Activated CD8-positive, alpha-beta memory T cell treated with anti-CD3 and anti-CD28 coated beads, Interleukin-2, amount 50 U/mL, for 4 hours (primary cell): Measurements from ENCODE around the gene CASD1.

Source experiments
- DNase-seq: peaks from one replicate; pipeline ENCODE4 v3.0.0-alpha.2; 2020

Gene CASD1

DNA sequence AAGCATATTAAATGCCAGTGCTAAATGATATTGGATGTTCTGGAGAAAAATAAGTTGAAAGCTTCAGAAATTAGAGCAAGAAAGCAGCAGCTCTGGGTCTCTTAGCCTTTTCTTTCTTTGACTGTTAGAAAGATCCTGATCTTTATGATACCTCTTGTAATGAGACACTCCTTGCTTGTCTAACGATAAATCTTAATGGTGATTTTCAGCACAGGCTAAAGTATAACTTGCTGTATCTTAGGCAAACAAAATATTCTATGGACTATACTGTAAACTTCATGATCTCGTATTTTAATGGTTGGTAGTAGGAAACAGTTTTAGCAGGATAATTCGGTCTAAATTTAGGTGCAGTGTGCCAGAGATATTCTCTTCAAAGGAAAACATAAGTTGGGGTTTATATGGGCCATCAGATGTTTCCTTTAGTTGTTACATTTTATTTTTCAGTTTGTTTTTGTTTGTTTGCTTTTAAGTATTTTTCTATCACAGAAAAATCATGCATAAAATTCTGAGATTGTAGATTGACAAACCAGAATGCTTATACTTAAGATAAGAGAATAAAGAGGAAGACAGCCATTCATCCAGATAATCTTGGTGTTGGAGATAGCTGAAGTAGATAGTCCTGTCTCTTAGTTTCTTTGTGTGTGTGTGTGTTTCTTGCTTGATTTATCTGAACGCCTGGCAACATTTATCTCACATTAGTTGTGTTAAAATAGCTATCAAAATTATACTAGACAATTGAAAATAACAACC, 4.7 kb downstream of the CASD1 start:
- DNase-seq, result no peak

- DNase-seq, result no peak
These were observed 5.3 kb downstream of the CASD1 start for GRCh38 chr7:94514917-94515316.

DNA sequence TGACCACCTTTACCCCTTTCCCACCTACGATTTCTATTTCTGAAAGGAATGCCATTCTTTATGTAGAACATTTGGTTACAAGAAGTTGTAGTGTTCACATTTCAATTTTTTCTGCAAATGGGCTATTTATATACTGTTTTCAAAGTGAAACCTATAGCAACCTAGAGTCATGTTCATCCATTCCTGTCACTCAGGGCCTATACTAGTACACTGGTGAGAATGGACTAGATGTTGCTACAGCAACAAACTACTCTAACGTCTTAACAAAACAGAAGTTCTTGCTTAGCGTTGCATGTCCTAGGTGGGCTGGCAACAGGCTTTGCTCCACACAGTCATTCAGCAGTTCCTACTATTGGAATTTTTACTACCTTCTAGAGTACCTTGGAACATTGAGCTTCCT, 16.3 kb downstream of the CASD1 start:
- no peak for DNase-seq

DNA sequence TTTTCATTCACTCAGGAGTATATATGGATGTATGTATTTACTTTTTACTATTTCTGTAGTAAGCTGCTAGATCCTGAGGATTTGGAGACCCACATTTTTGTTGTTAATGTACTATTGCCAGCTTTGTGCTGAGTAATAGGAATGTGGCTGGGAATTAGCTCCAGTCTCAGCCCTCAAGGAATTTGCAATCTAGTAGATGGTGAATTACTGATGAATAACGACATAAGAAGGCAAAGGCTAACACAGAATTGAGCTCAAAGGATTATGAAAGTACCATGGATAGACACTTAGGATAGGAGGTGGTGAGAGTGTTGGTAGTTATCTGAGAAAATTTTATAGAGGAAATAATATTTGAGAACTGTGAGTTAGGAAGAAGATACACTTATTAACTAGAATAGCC, 19.9 kb downstream of the CASD1 start:
- no peak for DNase-seq

DNA sequence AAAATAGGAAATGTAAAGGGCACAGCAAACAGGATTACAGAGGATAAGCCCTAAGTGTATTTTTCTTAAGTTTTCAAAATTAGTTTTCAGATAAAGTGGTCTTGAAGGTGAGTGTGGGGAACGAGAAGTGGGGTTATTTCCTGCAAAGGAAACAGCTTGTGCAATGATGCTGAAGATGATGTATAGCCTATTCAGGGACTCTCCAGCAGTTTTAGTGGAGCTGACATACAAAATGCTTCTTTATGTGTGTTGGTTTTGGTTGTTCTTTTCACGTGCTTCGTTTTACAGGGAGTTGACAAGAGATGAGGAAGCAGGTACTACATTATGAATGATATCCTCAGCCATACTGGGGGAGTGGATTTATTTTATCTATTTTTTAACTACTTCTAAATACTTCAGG, 20.5 kb downstream of the CASD1 start:
- DNase-seq, result no peak

- no peak for DNase-seq
These were observed 23.1 kb downstream of the CASD1 start for GRCh38 chr7:94532676-94533075.

GRCh38 chr7:94540428-94540827, 30.8 kb downstream of the CASD1 start:
- DNase-seq, result no peak

- DNase-seq, result no peak
These were observed 37.5 kb downstream of the CASD1 start for GRCh38 chr7:94547126-94547525.

DNA sequence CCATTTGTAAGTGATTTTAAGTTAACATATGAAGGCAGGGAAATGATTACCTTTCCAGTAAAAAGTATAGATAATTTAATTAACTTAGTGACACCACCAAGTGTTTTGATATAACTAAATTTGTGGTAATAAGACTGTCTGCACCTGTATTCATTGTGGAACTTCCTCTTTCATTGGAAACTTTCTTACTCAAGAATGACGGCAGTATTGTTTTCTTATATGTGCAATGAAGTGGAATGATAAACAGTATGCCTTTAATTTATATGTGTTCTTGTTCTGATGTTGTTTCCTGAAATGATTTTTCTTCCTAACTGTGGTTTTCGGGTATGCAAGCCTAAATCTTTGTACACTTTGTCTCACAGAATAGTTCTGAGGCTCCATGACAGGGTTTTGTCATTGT, 46.4 kb downstream of the CASD1 start:
- no peak for DNase-seq

DNA sequence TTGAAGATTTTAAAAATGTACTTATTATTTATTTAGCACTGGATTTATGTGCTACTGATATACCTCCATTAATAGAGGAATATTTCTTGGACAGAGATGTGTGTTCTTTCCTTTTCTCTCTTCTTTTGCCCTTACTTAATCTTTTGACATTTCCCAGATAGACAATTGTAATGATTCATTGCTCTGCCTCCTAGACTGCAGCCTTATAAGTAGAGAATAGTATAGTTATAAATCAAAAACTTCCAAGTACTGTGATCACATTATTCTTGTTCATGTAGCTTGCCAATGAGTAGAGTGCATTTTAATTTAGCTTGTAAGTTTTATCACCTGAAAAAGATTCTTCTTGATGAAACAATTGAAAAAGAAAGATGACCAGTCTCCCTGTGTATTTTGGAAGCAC, 47.6 kb downstream of the CASD1 start:
- no peak for DNase-seq

DNA sequence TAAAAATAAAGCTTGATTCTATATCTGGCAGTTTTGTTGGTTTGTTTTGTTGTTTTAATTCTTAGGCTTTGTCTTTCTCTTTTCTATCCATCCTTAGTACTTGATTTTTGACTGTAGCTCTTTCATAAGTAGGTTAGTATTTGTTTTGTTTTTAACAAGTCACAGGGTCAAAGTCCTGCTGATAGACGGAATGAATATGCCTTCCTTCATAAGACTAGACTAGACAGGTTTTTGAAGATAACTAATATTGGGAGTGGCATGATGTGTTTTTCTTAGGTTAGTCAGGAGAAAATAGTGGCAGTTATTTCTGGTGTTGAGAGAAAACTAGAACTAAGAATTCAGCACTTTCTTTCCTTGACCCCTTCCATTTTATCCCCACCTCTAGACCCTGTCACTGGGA, 50.4 kb downstream of the CASD1 start:
- no peak for DNase-seq

- DNase-seq, result no peak
These were observed 52.4 kb downstream of the CASD1 start for GRCh38 chr7:94561841-94562514.

DNA sequence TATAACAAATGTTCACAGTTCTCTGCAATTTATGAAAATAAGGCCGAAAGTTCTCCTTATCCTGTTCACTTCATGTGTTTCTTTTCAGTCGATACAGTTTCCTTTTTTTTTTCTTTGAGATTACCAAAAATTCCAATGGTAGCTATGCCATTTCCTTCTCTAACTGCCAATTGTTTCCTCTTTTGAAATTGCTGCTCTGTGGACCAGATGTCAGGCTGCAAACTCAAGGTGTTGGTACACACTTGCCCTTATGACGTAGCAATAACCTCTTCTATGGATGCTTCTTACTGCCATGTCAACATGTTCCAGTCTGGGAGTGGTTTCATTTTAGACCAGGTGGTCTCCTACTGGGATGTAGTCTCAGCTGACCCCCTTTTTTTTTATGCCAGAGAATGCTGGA, 52.9 kb downstream of the CASD1 start:
- no peak for DNase-seq

- DNase-seq, result no peak
These were observed 55.8 kb downstream of the CASD1 start for GRCh38 chr7:94565247-94565894.

DNA sequence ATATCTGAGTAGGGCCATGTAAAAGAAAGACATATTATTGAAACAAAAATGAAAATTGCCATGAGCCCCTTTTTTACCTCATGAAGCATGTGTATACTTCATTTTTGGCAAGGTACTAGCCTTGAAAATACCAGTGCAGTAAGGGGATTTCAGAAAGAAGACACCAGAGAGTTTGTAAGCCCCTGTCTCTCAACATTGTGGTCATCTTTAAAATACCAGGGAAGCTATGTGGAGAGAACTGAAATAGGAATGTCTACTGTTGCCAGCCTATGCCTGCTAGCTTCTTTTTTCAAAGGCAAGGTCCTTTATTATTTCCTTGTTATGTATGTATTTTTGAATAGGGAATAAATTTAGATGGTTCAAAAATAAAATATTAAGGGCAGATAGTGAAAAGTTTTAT, 57.8 kb downstream of the CASD1 start:
- no peak for DNase-seq

DNA sequence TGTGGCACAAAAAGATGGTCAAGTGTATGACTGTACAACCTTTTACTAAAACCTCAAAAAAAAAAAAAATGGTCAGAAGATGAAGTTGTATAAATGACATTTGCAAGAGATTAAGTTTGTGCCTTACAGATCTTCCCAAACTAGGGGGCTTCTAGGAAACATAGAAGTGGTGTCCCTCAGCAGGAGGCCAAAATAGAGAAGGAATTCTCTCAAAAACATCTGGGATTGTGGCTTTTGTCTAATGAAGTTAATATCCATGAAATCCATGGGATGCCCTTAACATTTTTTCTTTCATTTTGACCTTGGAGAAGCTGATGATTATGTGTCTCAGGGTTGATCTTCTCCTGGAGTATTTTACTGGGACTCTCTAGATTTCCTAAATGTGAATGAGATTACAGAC, 62.2 kb downstream of the CASD1 start:
- no peak for DNase-seq

- DNase-seq, result no peak
These were observed 66.0 kb downstream of the CASD1 start for GRCh38 chr7:94575646-94576045.

DNA sequence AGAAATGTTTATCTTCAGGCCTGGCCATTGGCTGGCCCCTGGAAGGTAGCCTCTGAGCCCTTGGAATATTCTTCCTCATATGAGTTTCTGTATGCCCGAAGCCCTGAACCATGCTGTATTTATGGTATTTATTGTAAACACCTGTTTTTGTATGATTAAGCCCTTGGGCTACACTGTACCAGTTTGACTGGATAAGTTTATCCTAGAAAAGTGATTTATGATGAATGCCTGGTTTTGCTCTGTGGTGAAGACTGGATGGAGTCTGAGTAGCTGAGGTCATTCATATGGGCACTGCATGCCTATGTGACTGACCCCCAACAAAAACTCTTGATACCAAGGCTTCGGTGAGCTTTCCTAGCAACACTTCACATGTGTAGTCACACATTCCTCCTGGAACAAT, 66.7 kb downstream of the CASD1 start:
- no peak for DNase-seq

- no peak for DNase-seq
These were observed 67.7 kb downstream of the CASD1 start for GRCh38 chr7:94577357-94577756.

DNA sequence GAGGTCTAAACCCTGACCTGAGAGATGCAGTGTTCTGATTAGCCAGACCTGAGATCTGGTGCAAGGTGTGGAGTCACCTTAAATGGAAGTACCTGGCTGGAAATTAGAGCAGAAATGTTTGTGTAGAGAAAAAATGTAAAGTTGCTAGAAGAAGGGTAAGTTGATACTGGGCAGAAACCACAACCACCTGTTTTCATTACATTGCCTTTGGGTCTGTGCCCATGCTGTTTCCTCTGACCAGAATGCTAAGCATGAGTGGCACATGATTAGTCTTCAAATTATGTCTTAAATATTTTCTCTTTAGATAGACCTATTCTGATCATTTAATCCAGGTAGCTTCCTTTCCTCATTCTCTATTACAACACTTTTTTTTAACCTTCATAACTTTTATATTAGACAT, 69.0 kb downstream of the CASD1 start:
- no peak for DNase-seq

GRCh38 chr7:94579470-94579869, 69.9 kb downstream of the CASD1 start:
- DNase-seq, result no peak

- DNase-seq, result no peak
These were observed 71.0 kb downstream of the CASD1 start for GRCh38 chr7:94580601-94581000.

GRCh38 chr7:94584113-94584512, 74.5 kb downstream of the CASD1 start:
- DNase-seq, result no peak

GRCh38 chr7:94588075-94588474, 78.5 kb downstream of the CASD1 start:
- DNase-seq, result no peak
